NOMO-1 treated with dmso at 0.1 percent for 144 hours (cell line): ENCODE data around the gene IRX4.

ENCODE experiments used
- DNase-seq: peaks from one replicate; lab custom pipeline; 2025; ENCODE audit not compliant: unreplicated experiment; lab: John Stamatoyannopoulos, UW

The IRX4 gene

GRCh38 chr5:1892685-1893445 lies 10.1 kb upstream of the IRX4 start:
- DNase-seq = no peak

GRCh38 chr5:1892211-1892610 lies 9.5 kb upstream of the IRX4 start:
- DNase-seq = no peak

DNA sequence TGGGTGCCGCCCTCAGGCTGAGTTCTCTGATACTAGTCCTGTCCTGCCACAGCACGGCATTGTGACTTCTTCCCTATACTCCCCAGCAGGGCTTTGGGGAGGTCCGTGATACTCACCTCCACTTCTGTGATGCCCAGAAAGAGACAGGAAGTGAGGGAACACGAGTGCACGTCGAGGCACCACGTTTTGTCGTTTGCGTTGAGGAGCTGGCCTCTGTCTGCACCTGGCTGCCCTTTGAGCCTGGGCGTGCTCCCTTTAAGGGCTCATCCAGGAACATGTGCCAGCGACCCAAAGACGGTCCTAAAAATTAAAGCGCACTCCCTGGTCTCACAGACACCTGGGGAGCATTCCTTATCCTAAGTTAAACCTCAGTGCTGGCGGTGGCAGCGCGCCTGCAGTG lies 8.7 kb upstream of the IRX4 start:
- no peak for DNase-seq

- no peak for DNase-seq
Measured at GRCh38 chr5:1890296-1890695, 7.6 kb upstream of the IRX4 start.

DNA sequence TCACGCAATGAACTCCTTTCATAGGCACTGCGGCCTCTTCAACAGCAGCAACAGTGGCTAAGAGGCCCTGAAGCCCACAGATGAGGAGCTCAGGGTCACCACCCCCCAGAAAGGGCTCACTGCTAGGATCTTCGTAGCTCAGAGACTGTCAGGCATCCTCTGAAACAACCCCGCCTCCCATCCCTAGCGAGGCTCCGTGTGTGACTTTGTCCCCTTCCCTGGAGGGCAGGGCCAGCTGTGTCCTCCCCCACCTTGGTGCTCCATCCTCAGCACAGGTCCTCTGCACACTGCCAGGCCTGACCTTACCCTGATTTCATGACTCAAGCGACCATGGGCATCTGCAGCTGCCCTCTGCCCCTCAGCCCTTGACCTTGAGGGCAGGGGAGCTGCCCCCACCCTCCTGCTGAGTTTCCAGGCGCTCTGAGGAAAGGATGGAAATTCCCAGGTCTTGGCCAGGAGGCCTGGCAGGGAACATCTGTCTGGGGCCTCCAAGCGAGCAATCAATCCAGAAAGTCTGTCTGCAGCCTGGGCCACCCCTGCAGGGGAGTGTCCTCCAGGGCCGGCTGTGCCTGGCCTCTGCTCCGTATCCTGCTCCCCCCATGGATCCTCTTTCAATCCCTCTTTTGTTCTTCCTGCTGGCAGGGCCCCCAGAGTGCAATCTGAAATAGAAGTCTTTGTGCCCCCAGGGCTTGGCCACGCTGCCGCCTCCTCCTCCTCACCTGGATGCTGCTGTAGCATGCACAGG lies 6.8 kb upstream of the IRX4 start:
- DNase-seq = no peak

GRCh38 chr5:1888541-1889251 lies 6.0 kb upstream of the IRX4 start:
- no peak for DNase-seq

DNA sequence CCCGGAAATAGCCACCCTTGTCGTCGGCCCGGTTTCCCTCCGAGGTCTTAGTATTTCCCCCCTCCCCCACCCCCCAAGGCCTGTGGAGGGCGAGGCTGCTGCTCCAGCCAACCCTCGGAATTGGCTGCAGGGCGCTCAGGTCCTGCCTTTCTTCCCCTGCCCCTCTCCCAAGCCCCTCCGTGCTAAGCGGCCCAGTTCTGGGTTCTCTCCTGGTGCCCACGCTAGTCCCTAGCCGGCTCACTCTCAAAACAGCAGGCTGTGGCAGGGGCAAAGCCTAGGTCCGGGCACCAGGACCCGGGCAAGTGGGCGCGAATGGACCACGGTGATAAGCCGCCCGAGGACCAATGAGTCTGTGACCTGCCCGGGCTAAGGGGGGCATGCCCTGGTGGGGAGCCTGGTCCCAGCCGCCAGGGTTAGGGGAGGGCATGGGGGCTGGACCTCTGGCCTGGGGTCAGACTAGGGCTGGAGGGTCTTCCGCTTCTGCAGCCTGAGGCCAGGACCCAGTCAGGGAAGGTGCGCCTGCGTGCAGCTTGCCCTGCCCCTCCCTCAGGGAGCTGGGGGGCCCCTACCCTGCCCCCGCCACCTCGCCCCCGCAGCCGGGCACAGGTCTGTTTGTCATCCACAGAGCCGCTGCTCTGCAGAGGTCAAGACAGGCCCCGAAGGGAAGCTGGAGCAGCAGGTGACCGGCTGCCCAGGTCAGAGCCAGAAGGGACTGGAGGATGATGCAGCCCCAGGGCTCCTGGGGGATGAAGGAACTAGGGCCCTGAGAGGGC lies 5.0 kb upstream of the IRX4 start:
- no peak for DNase-seq

DNA sequence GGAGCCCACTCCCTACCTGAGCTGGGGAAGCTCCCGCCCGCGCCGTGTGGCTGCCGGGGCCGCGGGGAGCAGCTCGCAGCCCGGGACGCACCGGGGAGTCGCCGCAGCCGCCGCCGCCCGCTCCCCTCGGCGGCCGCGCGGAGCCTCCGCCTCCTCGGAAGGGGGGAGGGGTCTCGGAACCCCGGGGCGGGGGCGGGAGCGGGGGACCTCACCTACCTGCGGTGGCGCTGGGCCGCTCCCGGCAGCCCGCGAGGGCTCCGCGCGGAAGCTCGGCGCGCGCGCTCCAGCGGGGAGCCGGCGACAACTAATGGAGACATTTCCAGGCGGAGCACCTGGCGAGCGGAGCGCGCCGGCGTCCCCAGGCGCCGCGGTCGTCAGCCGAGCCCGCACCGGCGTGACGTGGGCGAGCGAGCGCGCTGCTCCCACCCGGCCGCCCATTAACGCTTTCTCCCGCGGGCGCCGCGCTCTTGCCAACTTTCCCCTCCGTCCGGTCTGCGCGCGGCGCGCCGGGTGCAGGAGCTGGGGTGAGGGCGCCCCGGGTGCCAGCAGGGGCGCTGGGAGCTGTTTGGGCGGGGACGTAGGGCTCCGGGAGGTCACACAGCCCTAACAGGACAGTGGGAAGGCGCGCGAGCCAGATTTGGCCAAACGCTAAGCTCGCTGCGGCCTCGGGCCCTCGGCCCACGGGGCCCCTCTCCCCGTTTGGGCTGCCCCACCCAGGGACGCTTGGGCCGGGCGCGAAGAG lies 4.3 kb upstream of the IRX4 start:
- no peak for DNase-seq

- DNase-seq = no peak
Measured at GRCh38 chr5:1885868-1886845, 3.4 kb upstream of the IRX4 start.

DNA sequence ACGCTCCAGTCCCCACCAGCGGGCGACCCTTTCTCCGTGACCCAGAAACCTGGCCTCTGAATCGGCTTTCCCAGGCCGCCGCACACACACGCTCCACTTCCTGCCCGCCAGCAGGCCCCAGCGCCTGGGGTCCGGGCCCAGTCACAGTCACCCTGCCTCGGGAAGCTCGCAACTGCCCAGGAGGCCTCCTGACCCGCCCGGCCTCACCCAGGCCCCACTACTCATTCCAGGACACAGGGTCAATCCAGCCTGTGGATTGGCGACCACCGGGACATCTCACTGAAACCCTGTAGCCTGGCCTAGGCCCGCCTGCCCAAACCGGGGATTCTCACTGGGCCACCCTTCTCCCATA lies 2.7 kb upstream of the IRX4 start:
- no peak for DNase-seq

- no peak for DNase-seq
Measured at GRCh38 chr5:1884678-1885403, 2.1 kb upstream of the IRX4 start.

- DNase-seq = no peak
Measured at GRCh38 chr5:1883925-1884677, 1.4 kb upstream of the IRX4 start.

DNA sequence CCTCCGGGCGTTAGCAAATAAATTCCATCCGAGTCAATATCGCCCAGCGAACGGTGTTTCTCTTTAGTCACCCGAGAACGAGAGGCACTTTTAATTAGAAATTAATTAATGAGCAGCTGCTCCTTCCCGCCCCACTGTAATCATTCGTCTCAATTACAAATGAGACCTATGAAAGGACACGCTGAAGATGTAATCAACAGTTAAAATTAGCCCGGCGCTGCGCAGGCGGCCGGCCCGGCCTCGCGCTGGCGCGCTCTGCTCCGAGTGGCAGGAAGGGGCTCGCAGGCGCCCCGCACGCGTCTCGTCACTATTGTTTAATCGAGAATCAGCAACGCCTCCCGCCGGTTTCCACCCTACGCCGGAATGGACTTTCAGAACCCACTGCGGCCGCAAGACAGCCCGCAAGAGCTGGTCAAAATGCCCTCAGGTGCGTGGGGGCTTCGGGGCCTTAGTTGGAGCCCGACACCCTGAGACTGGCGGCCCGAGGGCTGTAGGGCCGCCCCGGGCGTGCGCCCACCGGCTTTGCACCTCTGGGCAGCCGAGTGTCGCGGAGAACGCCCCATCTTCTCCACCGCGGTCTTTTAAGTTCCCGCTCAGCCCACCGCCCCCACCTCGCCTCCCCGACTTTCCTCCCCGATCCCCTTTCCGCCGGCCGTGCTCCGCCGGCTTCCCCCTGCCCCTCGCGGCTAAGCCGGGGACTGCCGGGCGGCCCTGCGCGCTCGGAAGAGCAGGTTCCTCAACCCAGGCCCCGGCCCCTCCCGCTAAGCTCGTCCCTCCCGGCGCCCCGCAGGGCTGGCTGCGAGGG lies 597 bp upstream of the IRX4 start:
- no peak for DNase-seq

GRCh38 chr5:1881731-1882336 lies 891 bp downstream of the IRX4 start:
- DNase-seq = no peak

GRCh38 chr5:1881098-1881572 lies 1.6 kb downstream of the IRX4 start:
- DNase-seq = no peak

DNA sequence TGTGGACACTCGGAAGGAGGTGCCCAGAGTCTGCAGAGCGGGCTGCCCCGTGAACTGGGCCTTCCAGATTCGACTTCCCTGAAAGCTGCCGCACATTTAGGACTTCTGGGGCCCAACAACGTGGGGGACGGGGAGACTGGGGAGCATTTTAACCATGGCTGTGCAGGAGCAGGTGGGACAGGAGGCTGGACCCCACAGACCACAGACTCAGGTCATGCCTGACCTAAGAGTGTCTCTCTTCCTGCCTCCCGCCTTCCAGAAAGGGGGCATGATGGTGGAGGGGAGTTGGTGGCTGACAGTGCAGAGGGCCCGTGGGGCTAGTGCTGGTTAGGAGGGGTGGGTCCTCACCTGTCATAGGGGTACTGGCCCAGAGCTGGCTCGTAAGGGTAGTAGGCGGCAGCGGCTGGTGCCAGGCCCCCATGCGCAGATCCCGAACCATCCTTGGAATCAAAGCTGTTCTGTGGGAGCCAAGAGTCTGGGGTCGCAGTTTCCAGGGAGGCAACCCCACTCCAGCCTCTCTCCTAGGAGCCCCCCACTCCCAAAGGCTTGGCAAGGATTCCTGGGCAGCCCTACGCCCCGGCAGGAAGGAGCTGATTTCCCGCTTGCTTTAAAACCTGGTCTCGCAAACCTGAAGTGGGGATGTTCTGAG lies 2.2 kb downstream of the IRX4 start:
- DNase-seq = no peak
